SU-DHL-6 (cell line): ENCODE results near the gene AKAP12.

Experiments
- EZH2phosphoT487 ChIP-seq: fragments of 200-600 bp; sonication (generic), shearing (Covaris generic); conservative IDR thresholded peaks from 2 replicates; pipeline ENCODE4 v1.6.1; 2018; ENCODE audit warnings: mild to moderate bottlenecking, antibody characterized with exemption, low read length, moderate library complexity, mixed read lengths
- TF ChIP-seq, protein P1 (sequence below): fragments of 200-600 bp; sonication (generic); IDR thresholded peaks from one replicate; pipeline ENCODE4 v1.5.1; 2017; ENCODE audit warnings: antibody characterized with exemption, mild to moderate bottlenecking, low read length, moderate library complexity; ENCODE audit not compliant: insufficient read depth, poor library complexity, severe bottlenecking

DNA sequence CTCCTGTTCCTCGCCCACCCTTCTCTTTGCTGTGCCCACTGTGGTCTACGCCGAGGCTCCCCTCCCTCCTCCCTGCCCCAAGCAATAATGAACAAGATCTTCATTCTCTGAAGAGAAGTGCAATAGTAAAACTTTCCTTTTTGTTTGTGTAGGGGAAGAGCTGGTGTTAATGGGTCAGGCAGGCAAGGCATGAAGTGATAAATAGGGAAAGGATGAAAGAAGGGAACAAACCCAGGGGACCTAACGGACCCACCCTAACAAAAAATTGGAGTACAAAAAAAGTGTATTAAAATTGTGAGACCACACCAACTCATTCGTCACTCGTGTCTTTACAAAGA lies 84.7 kb downstream of the AKAP12 start:
- TF ChIP-seq, protein P1, sequence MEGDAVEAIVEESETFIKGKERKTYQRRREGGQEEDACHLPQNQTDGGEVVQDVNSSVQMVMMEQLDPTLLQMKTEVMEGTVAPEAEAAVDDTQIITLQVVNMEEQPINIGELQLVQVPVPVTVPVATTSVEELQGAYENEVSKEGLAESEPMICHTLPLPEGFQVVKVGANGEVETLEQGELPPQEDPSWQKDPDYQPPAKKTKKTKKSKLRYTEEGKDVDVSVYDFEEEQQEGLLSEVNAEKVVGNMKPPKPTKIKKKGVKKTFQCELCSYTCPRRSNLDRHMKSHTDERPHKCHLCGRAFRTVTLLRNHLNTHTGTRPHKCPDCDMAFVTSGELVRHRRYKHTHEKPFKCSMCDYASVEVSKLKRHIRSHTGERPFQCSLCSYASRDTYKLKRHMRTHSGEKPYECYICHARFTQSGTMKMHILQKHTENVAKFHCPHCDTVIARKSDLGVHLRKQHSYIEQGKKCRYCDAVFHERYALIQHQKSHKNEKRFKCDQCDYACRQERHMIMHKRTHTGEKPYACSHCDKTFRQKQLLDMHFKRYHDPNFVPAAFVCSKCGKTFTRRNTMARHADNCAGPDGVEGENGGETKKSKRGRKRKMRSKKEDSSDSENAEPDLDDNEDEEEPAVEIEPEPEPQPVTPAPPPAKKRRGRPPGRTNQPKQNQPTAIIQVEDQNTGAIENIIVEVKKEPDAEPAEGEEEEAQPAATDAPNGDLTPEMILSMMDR, result no peak
- no peak for TF ChIP-seq EZH2phosphoT487
